ENCODE results near the gene DPT.

The DPT gene

GRCh38 chr1:168673974-168674683 is 54.9 kb downstream of the DPT start:
- H3K27ac ChIP-seq: no peak overlapping the region
- H3K4me3 ChIP-seq: no peak overlapping the region
- no peak for DNase-seq (ENCODE audit: low read depth, low spot score)
- H3K9ac ChIP-seq (ENCODE audit: insufficient read length): no peak overlapping the region
- H3K9me3 ChIP-seq (ENCODE audit: low read depth, low read length): no peaks in the 10 kb centered on the region
- no peak for TF ChIP-seq POLR2AphosphoS5 (IDR thresholded peaks at IDR 0.05; ENCODE audit: borderline replicate concordance, low read depth, low read length)
- TF ChIP-seq EZH2 (IDR thresholded peaks at IDR 0.05): no peak
- TF ChIP-seq FOXP2 (optimal IDR thresholded peaks at IDR 0.05; ENCODE audit: control extremely low read depth, extremely low read length, insufficient read depth): no peak
- no peaks in the 10 kb centered on the region for H3K36me3 ChIP-seq (ENCODE audit: insufficient read depth, low read length)

DNA sequence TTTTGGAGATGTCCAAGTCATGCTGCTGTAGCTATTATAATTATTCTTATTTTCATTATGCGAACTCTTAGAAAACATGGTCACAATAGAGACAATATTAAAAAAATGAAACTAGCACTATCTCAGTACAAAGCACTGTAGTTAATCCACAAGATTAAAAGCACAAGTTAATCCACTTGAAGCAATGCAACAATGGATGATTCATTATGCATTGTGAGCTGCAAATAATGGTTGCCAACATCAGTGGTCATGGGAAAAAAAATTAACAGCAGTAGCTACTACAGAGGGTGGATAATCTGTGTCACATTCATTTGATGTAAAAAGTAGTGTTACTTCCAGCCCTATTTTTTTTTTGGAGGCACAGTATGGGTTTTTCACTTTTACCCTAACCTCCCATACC is 56.7 kb downstream of the DPT start:
- no peaks in the 10 kb centered on the region for H3K36me3 ChIP-seq (ENCODE audit: insufficient read depth, low read length)
- DNase-seq (ENCODE audit: low read depth, low spot score): no peak

GRCh38 chr1:168671782-168672181 is 57.2 kb downstream of the DPT start:
- Histone ChIP-seq H3K27ac (no peak overlapping the region), H3K4me3 (no peak overlapping the region), H3K36me3 (ENCODE audit: insufficient read depth, low read length) (no peaks in the 10 kb centered on the region), H3K9me3 (ENCODE audit: low read depth, low read length) (no peaks in the 10 kb centered on the region), H3K9ac (ENCODE audit: insufficient read length) (no peak overlapping the region)
- DNase-seq (ENCODE audit: low read depth, low spot score): no peak
- TF ChIP-seq POLR2AphosphoS5 (IDR thresholded peaks at IDR 0.05; ENCODE audit: borderline replicate concordance, low read depth, low read length): no peak
- TF ChIP-seq EZH2 (IDR thresholded peaks at IDR 0.05): no peak
- TF ChIP-seq FOXP2 (optimal IDR thresholded peaks at IDR 0.05; ENCODE audit: control extremely low read depth, extremely low read length, insufficient read depth): no peak

More for the DNA sequence above, 56.7 kb downstream of the DPT start:
- Histone ChIP-seq H3K27ac (no peak overlapping the region), H3K4me3 (no peak overlapping the region), H3K9ac (ENCODE audit: insufficient read length) (no peak overlapping the region), H3K9me3 (ENCODE audit: low read depth, low read length) (no peaks in the 10 kb centered on the region)
- TF ChIP-seq EZH2 (IDR thresholded peaks at IDR 0.05) (no peak), FOXP2 (optimal IDR thresholded peaks at IDR 0.05; ENCODE audit: control extremely low read depth, extremely low read length, insufficient read depth) (no peak), POLR2AphosphoS5 (IDR thresholded peaks at IDR 0.05; ENCODE audit: borderline replicate concordance, low read depth, low read length) (no peak)

- TF ChIP-seq POLR2AphosphoS5 (IDR thresholded peaks at IDR 0.05; ENCODE audit: borderline replicate concordance, low read depth, low read length) (no peak), FOXP2 (optimal IDR thresholded peaks at IDR 0.05; ENCODE audit: control extremely low read depth, extremely low read length, insufficient read depth) (no peak), EZH2 (IDR thresholded peaks at IDR 0.05) (no peak)
- DNase-seq (ENCODE audit: low read depth, low spot score): no peak
Observed at GRCh38 chr1:168665975-168666374, 63.0 kb downstream of the DPT start.

DNA sequence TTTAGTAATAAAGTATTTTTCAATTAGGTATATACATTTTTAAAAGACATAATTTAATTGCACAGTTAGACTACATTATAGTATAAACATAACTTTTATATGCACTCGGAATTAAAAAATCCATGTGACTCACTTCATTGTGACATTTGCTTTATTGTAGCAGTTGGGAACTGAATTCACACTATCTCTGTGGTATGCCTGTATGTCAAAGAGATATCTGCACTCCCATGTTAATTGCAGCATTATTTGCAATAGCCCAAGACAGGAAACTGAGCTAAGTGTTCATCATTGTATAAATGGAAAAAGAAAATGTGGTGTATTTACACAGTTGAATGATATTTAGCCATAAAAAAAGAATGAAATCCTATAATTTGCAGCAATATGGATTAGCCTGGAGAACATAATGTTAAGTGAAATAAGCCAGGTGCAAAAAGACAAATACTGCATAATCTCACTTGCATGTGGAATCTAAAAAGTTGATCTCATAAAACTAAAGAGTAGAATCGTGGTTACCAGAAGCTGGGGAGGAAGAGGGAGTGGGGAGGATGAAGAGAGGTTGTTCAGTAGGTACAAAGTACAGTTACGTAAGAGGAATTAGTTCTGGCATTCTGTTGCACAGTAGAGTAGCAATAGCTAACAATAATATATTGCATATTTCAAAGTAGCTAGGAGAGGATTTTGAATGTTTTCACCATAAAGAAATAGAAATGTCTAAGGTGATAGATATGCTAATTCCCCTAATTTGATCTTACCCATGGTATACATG is 64.8 kb downstream of the DPT start:
- Histone ChIP-seq H3K4me3 (no peak overlapping the region), H3K9ac (ENCODE audit: insufficient read length) (no peak overlapping the region), H3K36me3 (ENCODE audit: insufficient read depth, low read length) (no peaks in the 10 kb centered on the region), H3K27ac (no peak overlapping the region), H3K9me3 (ENCODE audit: low read depth, low read length) (no peaks in the 10 kb centered on the region)
- DNase-seq (ENCODE audit: low read depth, low spot score): no peak
- TF ChIP-seq POLR2AphosphoS5 (IDR thresholded peaks at IDR 0.05; ENCODE audit: borderline replicate concordance, low read depth, low read length) (no peak), FOXP2 (optimal IDR thresholded peaks at IDR 0.05; ENCODE audit: control extremely low read depth, extremely low read length, insufficient read depth) (no peak), EZH2 (IDR thresholded peaks at IDR 0.05) (no peak)

More at GRCh38 chr1:168665975-168666374, 63.0 kb downstream of the DPT start:
- Histone ChIP-seq H3K9ac (ENCODE audit: insufficient read length) (no peak overlapping the region), H3K4me3 (no peak overlapping the region), H3K9me3 (ENCODE audit: low read depth, low read length) (no peaks in the 10 kb centered on the region), H3K36me3 (ENCODE audit: insufficient read depth, low read length) (no peaks in the 10 kb centered on the region), H3K27ac (no peak overlapping the region)

DNA sequence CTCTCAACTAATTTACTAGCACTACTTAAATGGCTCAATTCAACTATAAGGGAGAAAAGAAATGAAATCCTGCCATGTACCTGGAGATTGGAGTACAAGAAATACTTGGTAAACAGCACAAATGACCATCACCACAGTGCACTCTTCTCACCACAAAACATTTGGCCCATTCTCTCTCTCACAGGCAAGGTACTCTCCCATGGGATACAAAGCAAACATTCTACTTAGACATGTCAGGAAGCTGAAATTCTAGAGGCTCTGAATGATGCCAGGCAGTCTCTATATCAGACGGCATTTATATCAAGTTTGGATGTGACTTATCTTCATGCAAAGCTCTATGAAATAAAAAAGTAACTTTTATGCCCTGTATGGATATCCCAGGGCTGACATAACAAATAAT is 72.5 kb downstream of the DPT start:
- Histone ChIP-seq H3K36me3 (ENCODE audit: insufficient read depth, low read length) (no peaks in the 10 kb centered on the region), H3K9me3 (ENCODE audit: low read depth, low read length) (no peaks in the 10 kb centered on the region), H3K27ac (no peak overlapping the region), H3K4me3 (no peak overlapping the region), H3K9ac (ENCODE audit: insufficient read length) (no peak overlapping the region)
- DNase-seq (ENCODE audit: low read depth, low spot score): no peak
- TF ChIP-seq EZH2 (IDR thresholded peaks at IDR 0.05): no peak
- TF ChIP-seq FOXP2 (optimal IDR thresholded peaks at IDR 0.05; ENCODE audit: control extremely low read depth, extremely low read length, insufficient read depth): no peak
- no peak for TF ChIP-seq POLR2AphosphoS5 (IDR thresholded peaks at IDR 0.05; ENCODE audit: borderline replicate concordance, low read depth, low read length)

- no peaks in the 10 kb centered on the region for H3K36me3 ChIP-seq (ENCODE audit: insufficient read depth, low read length)
- no peak overlapping the region for H3K4me3 ChIP-seq
- TF ChIP-seq FOXP2 (optimal IDR thresholded peaks at IDR 0.05; ENCODE audit: control extremely low read depth, extremely low read length, insufficient read depth) (no peak), EZH2 (IDR thresholded peaks at IDR 0.05) (no peak), POLR2AphosphoS5 (IDR thresholded peaks at IDR 0.05; ENCODE audit: borderline replicate concordance, low read depth, low read length) (no peak)
- DNase-seq (ENCODE audit: low read depth, low spot score): no peak
- no peak overlapping the region for H3K9ac ChIP-seq (ENCODE audit: insufficient read length)
- H3K27ac ChIP-seq: no peak overlapping the region
- no peaks in the 10 kb centered on the region for H3K9me3 ChIP-seq (ENCODE audit: low read depth, low read length)
Observed at GRCh38 chr1:168654198-168654915, 74.6 kb downstream of the DPT start.

- TF ChIP-seq EZH2 (IDR thresholded peaks at IDR 0.05) (no peak), POLR2AphosphoS5 (IDR thresholded peaks at IDR 0.05; ENCODE audit: borderline replicate concordance, low read depth, low read length) (no peak), FOXP2 (optimal IDR thresholded peaks at IDR 0.05; ENCODE audit: control extremely low read depth, extremely low read length, insufficient read depth) (no peak)
- Histone ChIP-seq H3K9me3 (ENCODE audit: low read depth, low read length) (no peaks in the 10 kb centered on the region), H3K27ac (no peak overlapping the region), H3K4me3 (no peak overlapping the region), H3K9ac (ENCODE audit: insufficient read length) (no peak overlapping the region), H3K36me3 (ENCODE audit: insufficient read depth, low read length) (no peaks in the 10 kb centered on the region)
- no peak for DNase-seq (ENCODE audit: low read depth, low spot score)
Observed at GRCh38 chr1:168653567-168653966, 75.4 kb downstream of the DPT start.

All from SK-N-MC (cell line).